ENCODE measurements around the gene UCN2.

- no peak for TF ChIP-seq POLR2A (IDR thresholded peaks at IDR 0.05)
- TF ChIP-seq, protein P1, sequence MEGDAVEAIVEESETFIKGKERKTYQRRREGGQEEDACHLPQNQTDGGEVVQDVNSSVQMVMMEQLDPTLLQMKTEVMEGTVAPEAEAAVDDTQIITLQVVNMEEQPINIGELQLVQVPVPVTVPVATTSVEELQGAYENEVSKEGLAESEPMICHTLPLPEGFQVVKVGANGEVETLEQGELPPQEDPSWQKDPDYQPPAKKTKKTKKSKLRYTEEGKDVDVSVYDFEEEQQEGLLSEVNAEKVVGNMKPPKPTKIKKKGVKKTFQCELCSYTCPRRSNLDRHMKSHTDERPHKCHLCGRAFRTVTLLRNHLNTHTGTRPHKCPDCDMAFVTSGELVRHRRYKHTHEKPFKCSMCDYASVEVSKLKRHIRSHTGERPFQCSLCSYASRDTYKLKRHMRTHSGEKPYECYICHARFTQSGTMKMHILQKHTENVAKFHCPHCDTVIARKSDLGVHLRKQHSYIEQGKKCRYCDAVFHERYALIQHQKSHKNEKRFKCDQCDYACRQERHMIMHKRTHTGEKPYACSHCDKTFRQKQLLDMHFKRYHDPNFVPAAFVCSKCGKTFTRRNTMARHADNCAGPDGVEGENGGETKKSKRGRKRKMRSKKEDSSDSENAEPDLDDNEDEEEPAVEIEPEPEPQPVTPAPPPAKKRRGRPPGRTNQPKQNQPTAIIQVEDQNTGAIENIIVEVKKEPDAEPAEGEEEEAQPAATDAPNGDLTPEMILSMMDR (IDR thresholded peaks at IDR 0.05): no peak
Observed at GRCh38 chr3:48612309-48612708, 48.7 kb upstream of the UCN2 start.

Data from testis (tissue), 2 donors.